K562 (cell line): ENCODE measurements around the gene PRKCE. TPM values are rescaled to one million over a fixed set of nuclear protein-coding genes. Genes with fewer than 3 reads are reported as not detected.

Source experiments
- ATAC-seq: fragments of 200-7000 bp; cut with Tn5 transposase; 3 replicates; pipeline ENCODE4 v1.9.1; 2020; ENCODE audit warnings: moderate library complexity
- BruUV-seq: library from RNA; stranded (reverse); fragments of 400-500 nt; replicated peaks from 2 replicates; lab custom pipeline; 2021; lab: Mats Ljungman, UMichigan
- CTCF ChIA-PET: fragments of 300-600 bp; formaldehyde crosslinking; extraction: SDS; loops from one replicate; lab custom pipeline; 2021; ENCODE audit warnings: low intra/inter-chr PET ratio; lab: Yijun Ruan, JAX
- POLR2A ChIA-PET: fragments of 300-600, 350-650 bp; sonication (Branson Sonifier 250); formaldehyde crosslinking; extraction: SDS; loops from one replicate; lab custom pipeline; 2021; ENCODE audit warnings: antibody characterized with exemption, inconsistent platforms; lab: Yijun Ruan, JAX
- DNase-seq, 4 experiments: peaks; one replicate each; pipeline versions ENCODE4 v3.0.0 to v3.0.0-alpha.2; 2011 to 2018; ENCODE audit warnings: low spot score in 3 of 4, mixed read lengths in 3 of 4; ENCODE audit errors: extremely low read depth in 1 of 4
- FAIRE-seq: peaks from 2 replicates; lab custom pipeline; 2011; peaks lifted over from hg19 to GRCh38; lab: Jason Lieb, UNC
- H2AFZ ChIP-seq: 2 replicates; pipeline ENCODE4 v1.6.0; 2011; ENCODE audit warnings: low read depth, low read length, control low read depth, inconsistent platforms
- H3K27ac ChIP-seq: fragments of 200-600 bp; 3 replicates; pipeline ENCODE4 v1.8.0; 2011; ENCODE audit warnings: low read depth, mild to moderate bottlenecking, control low read depth, inconsistent platforms, low read length, moderate library complexity, mixed read lengths; ENCODE audit errors: extremely low read depth
- H3K27me3 ChIP-seq, 2 experiments: fragments of 300-600 bp in 1 of 2; 2 replicates in 1 of 2; 3 replicates in 1 of 2; pipeline versions ENCODE4 v1.6.0 to v1.8.0; 2011; ENCODE audit warnings: inconsistent platforms in 2 of 2, low read length in 2 of 2, mild to moderate bottlenecking in 1 of 2, mixed read lengths in 1 of 2, moderate library complexity in 1 of 2; ENCODE audit not compliant: control insufficient read depth in 2 of 2, insufficient read depth in 2 of 2
- H3K36me3 ChIP-seq: fragments of 300-600 bp; 3 replicates; pipeline ENCODE4 v1.8.0; 2011; ENCODE audit warnings: mild to moderate bottlenecking, low read length, inconsistent platforms; ENCODE audit not compliant: control insufficient read depth, insufficient read depth
- H3K4me1 ChIP-seq, 2 experiments: fragments of 200-600 bp in 1 of 2; replicated peaks in 1 of 2; 2 replicates in 1 of 2; 3 replicates in 1 of 2; pipeline versions ENCODE4 v1.5.1 to v1.8.0; 2011; ENCODE audit warnings: inconsistent platforms in 2 of 2, low read length in 2 of 2, mild to moderate bottlenecking in 1 of 2, mixed read lengths in 1 of 2, moderate library complexity in 1 of 2; ENCODE audit not compliant: control insufficient read depth in 2 of 2, insufficient read depth in 2 of 2
- H3K4me2 ChIP-seq: 2 replicates; pipeline ENCODE4 v1.6.1; 2011; ENCODE audit warnings: low read length, control low read depth, inconsistent platforms, mixed read lengths; ENCODE audit not compliant: insufficient read depth
- H3K4me3 ChIP-seq: fragments of 200-600 bp; sonication (generic), shearing (Covaris generic); 2 replicates; pipeline ENCODE4 v1.5.1; 2016; ENCODE audit warnings: control low read depth, inconsistent platforms
- H3K79me2 ChIP-seq: fragments of 200-600 bp; 3 replicates; pipeline ENCODE4 v1.8.0; 2011; ENCODE audit warnings: low read length, inconsistent platforms; ENCODE audit not compliant: control insufficient read depth, insufficient read depth
- H3K9ac ChIP-seq, 2 experiments: 2 replicates each; pipeline versions ENCODE4 v1.6.0 to v1.6.1; 2011; ENCODE audit warnings: low read depth in 2 of 2, low read length in 2 of 2, control low read depth in 1 of 2, inconsistent platforms in 1 of 2, mild to moderate bottlenecking in 1 of 2, mixed read lengths in 1 of 2; ENCODE audit not compliant: insufficient read depth in 1 of 2
- H3K9me1 ChIP-seq: one replicate; pipeline ENCODE4 v1.6.0; 2011; ENCODE audit warnings: inconsistent platforms, mild to moderate bottlenecking, low read length, moderate library complexity; ENCODE audit not compliant: control insufficient read depth, insufficient read depth
- H3K9me3 ChIP-seq: replicated peaks from 2 replicates; pipeline ENCODE4 v1.5.1; 2011; ENCODE audit warnings: low read depth, low read length, inconsistent platforms; ENCODE audit not compliant: control insufficient read depth, insufficient read depth
- H4K20me1 ChIP-seq: replicated peaks from 2 replicates; pipeline ENCODE4 v1.6.1; 2011; ENCODE audit warnings: low read length, inconsistent platforms, mixed read lengths; ENCODE audit not compliant: control insufficient read depth, insufficient read depth
- DPF2 ChIP-seq: fragments of 450-650 bp; IDR thresholded peaks from 2 replicates; pipeline ENCODE4 v1.6.1; 2016
- MLX ChIP-seq, 2 experiments: fragments of 450-650 bp in 1 of 2; sonication (generic) in 1 of 2; formaldehyde crosslinking; conservative IDR thresholded peaks; 2 replicates each; pipeline versions ENCODE4 v1.4.0 to v1.8.1; 2020 to 2022; ENCODE audit warnings: mild to moderate bottlenecking in 1 of 2, missing genetic modification reagents in 1 of 2
- MTA2 ChIP-seq: fragments of 450-650 bp; IDR thresholded peaks from 2 replicates; pipeline ENCODE4 v1.6.1; 2016; ENCODE audit warnings: low read depth
- PHB2 ChIP-seq: fragments of 450-650 bp; IDR thresholded peaks from 2 replicates; pipeline ENCODE4 v1.6.1; 2017; ENCODE audit warnings: low read depth
- POLR2AphosphoS5 ChIP-seq: IDR thresholded peaks from 2 replicates; pipeline ENCODE4 v1.6.1; 2011; ENCODE audit warnings: mild to moderate bottlenecking, low read depth, low read length, moderate library complexity; ENCODE audit not compliant: control insufficient read depth, insufficient read depth
- SETDB1 ChIP-seq: IDR thresholded peaks from one replicate; pipeline ENCODE4 v1.6.1; 2012; ENCODE audit warnings: low read length, control low read depth, inconsistent platforms
- STAT5B ChIP-seq: fragments of 250-450 bp; sonication (Bioruptor Pico); IDR thresholded peaks from 2 replicates; pipeline ENCODE4 v1.8.0; 2021; ENCODE audit warnings: mild to moderate bottlenecking, inconsistent platforms
- ZFPM2 ChIP-seq: fragments of 250-450 bp; sonication (Bioruptor Pico); IDR thresholded peaks from 2 replicates; pipeline ENCODE4 v1.5.1; 2022; ENCODE audit warnings: mild to moderate bottlenecking
- ZNF551 ChIP-seq: fragments of 250-450 bp; sonication (Bioruptor Pico); IDR thresholded peaks from 2 replicates; pipeline ENCODE4 v1.5.0; 2021; ENCODE audit warnings: mild to moderate bottlenecking, moderate library complexity
- WGBS: fragments of 100-300 bp; shearing (Covaris generic); methylation state at CpG from one replicate; pipeline ENCODE4 v1.1.6; 2016; ENCODE audit warnings: low coverage, mixed read lengths; ENCODE audit not compliant: insufficient coverage; ENCODE audit errors: missing lambda C conversion rate; 5-methylcytosine and 5-hydroxymethylcytosine counted together
- in situ Hi-C: fragments of 300-500 bp; cut with MboI; formaldehyde crosslinking; loops from 4 replicates; pipeline ENCODE4 v1.15.0; 2018; ENCODE audit warnings: inconsistent platforms, mixed read lengths
- intact Hi-C: fragments of 100-400 bp; cut with micrococcal nuclease; formaldehyde crosslinking; loops from 2 replicates; pipeline ENCODE4 v1.14.2; 2022
- polyA plus RNA-seq, 8 experiments: library from polyadenylated mRNA; depleted of rRNA in 4 of 8; stranded (reverse) in 5 of 8; unstranded in 3 of 8; fragments of >200 nt; fragmentation: Nextera tagmentation in 2 of 8; fragmentation: Illumina TruSeq in 1 of 8; extraction: Ambion mirVana in 2 of 8; extraction: Trizol in 1 of 8; gene quantifications; 2 replicates each; pipeline versions ENCODE4 v1.2.1 to v1.2.3, GENCODE V29; 2011 to 2014; ENCODE audit warnings: inconsistent platforms in 1 of 8, missing spikeins in 1 of 8
- total RNA-seq, 7 experiments: library from RNA; depleted of rRNA in 6 of 7; stranded (reverse); fragments of >200 nt in 6 of 7; fragmentation: Illumina TruSeq in 2 of 7; extraction: Trizol in 2 of 7; gene quantifications; 2 replicates each; pipeline versions ENCODE4 v1.2.1 to v1.2.3, GENCODE V29; 2011 to 2021; ENCODE audit warnings: low replicate concordance in 1 of 7
- TF ChIP-seq, protein P1 (sequence below), 3 experiments: fragments of 200-800 bp in 1 of 3; fragments of 250-450 bp in 1 of 3; fragments of 450-650 bp in 1 of 3; sonication (Bioruptor Pico) in 1 of 3; sonication (Bioruptor generic) in 1 of 3; formaldehyde crosslinking in 1 of 3; IDR thresholded peaks; 2 replicates each; pipeline versions ENCODE4 v1.6.1 to v1.8.0; 2016 to 2022; ENCODE audit warnings: mild to moderate bottlenecking in 2 of 3, missing genetic modification characterization in 2 of 3, missing compliant biosample characterization in 1 of 3, moderate library complexity in 1 of 3

The PRKCE gene
- total and polyA plus RNA-seq, 9 of the 15 experiments (the other 6 are each of a cell fraction or from before 2014, with no cell fraction given) = 0.06 to 1.0 (median 0.22) TPM; not detected in 1

DNA sequence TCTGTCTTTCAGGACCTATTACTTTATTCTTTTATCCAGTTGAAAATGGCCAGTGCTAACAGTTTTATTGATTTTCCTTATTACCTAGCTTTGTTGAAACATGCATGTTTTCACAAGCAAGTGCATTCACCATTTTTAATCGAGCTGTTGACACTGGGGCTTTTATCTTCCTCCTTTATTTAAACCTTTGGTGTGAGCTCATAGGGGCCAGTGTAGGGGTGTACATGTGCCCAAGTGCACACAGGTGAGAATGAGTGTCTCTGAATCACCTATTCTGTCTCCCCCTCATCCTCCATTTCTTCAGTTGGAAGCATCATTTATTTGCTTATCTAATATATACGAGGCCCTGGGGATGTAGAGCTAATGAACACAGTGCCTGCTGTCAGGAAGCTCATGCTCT lies 199.1 kb downstream of the PRKCE start (continued):
- TF ChIP-seq, protein P1, sequence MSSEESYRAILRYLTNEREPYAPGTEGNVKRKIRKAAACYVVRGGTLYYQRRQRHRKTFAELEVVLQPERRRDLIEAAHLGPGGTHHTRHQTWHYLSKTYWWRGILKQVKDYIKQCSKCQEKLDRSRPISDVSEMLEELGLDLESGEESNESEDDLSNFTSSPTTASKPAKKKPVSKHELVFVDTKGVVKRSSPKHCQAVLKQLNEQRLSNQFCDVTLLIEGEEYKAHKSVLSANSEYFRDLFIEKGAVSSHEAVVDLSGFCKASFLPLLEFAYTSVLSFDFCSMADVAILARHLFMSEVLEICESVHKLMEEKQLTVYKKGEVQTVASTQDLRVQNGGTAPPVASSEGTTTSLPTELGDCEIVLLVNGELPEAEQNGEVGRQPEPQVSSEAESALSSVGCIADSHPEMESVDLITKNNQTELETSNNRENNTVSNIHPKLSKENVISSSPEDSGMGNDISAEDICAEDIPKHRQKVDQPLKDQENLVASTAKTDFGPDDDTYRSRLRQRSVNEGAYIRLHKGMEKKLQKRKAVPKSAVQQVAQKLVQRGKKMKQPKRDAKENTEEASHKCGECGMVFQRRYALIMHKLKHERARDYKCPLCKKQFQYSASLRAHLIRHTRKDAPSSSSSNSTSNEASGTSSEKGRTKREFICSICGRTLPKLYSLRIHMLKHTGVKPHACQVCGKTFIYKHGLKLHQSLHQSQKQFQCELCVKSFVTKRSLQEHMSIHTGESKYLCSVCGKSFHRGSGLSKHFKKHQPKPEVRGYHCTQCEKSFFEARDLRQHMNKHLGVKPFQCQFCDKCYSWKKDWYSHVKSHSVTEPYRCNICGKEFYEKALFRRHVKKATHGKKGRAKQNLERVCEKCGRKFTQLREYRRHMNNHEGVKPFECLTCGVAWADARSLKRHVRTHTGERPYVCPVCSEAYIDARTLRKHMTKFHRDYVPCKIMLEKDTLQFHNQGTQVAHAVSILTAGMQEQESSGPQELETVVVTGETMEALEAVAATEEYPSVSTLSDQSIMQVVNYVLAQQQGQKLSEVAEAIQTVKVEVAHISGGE (CRISPR knock-in tag; IDR thresholded peaks at IDR 0.05) = no peak
- TF ChIP-seq STAT5B = no peak
- no peak for TF ChIP-seq POLR2AphosphoS5

DNA sequence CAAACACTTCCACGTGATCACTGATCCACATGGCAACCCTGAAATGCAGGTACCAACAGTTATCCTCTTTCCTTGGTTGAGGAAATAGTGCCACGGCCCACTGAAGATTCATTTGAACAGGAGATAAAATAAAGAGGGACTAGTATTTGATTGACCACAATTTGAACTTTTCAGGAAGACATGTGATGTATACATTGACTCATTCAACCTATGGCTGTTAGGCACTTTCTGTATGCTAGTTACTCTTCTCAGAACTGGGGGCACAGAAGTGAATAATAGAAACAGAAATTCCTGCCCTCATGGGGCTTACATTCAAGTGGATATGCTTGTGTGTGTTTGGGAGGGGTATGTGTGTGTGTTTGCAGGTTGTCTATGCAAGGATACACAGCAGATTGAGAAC lies 199.6 kb downstream of the PRKCE start:
- in situ Hi-C loops (no loop called here), intact Hi-C loops (no loop called here)
- POLR2A ChIA-PET = interaction anchor here (1.0 kb wide), 1 partner anchor 58 kb away, joined by 3 read pairs; no protein-coding TSS in a partner anchor
- no TSS peak for BruUV-seq
- H3K9ac ChIP-seq = no peak overlapping the region
- 3% methylated on average over 2 of the region's 2 CpGs for WGBS
- TF ChIP-seq MLX (CRISPR knock-in tag; conservative IDR thresholded peaks at IDR 0.05) (no peak), ZNF551 (CRISPR knock-in tag) (no peak), ZFPM2 (CRISPR knock-in tag) (no peak), MTA2 (no peak), DPF2 (no peak), PHB2 (no peak), SETDB1 (no peak)
- CTCF ChIA-PET = no interaction called here
- peaks cover 17 to 21% of the 10 kb centered on the region in 2 experiments; a peak in 4 of 5 replicates for H3K27me3 ChIP-seq
- H2AFZ ChIP-seq = no peak overlapping the region
- H4K20me1 ChIP-seq = no peaks in the 10 kb centered on the region
- FAIRE-seq (no peak), DNase-seq (no peak), ATAC-seq (no peak)
- no peaks in the 10 kb centered on the region for H3K79me2 ChIP-seq
- no peaks in the 10 kb centered on the region for H3K9me3 ChIP-seq
- H3K9me1 ChIP-seq = no peaks in the 10 kb centered on the region
- no peaks in the 10 kb centered on the region for H3K36me3 ChIP-seq
- no peak overlapping the region for H3K27ac ChIP-seq
- H3K4me3 ChIP-seq = no peak overlapping the region
- no peaks in the 10 kb centered on the region for H3K4me1 ChIP-seq
- H3K4me2 ChIP-seq = no peak overlapping the region
